Measurements from ENCODE around the gene GPC6. TPM values are rescaled to one million over a fixed set of nuclear protein-coding genes. Genes with fewer than 3 reads are reported as not detected.

Gene GPC6
- total RNA-seq, 2 donors from 2014 or later: not detected

DNA sequence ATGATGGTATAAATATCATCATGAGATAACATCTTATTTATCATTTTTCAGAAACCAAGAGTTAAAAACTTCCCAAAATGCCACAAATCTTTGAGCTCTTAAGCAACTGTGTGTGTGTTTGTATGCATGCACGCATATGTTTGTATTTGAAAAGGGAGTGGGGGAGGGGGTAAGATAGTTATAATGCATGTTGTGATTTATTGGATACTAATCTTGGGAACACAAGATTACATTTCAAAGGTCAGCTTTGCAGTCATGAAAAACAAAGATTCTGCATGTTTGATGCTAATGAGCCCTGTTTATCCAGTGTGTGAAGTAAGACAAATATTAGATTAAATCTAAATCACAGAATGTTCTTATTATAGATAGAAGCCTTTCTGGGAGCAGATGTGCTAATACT, 897.0 kb downstream of the GPC6 start:
- H3K4me3 Mint-ChIP-seq: no peak overlapping the region
- no peak for ATAC-seq (replicated peaks)
- peaks cover 14% of the 10 kb centered on the region for H3K27me3 Mint-ChIP-seq
- H3K27ac Mint-ChIP-seq: no peak overlapping the region
- H3K4me1 Mint-ChIP-seq: no peaks in the 10 kb centered on the region
- no peaks in the 10 kb centered on the region for H3K36me3 Mint-ChIP-seq (ENCODE audit: low read depth)
- no peaks in the 10 kb centered on the region for H3K9me3 Mint-ChIP-seq

DNA sequence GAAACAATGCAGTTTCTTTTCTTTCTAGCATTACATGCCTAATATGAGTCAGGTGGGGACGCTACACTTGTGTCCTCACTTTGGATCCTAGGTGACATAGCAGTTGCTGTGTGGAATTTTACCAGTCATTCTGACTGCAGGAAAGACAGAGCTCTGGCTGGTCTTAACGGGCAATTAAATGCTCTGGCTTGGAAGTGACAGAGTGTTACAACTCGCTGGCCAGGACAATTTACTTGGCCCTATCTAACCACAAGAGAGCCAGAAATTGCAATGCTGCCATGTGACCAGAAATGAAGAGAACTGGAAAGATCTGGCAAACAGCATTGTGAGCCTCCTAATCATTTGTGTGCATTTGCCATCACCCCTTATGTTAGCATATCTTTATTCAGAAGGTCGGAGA, 901.8 kb downstream of the GPC6 start:
- no peaks in the 10 kb centered on the region for H3K36me3 Mint-ChIP-seq (ENCODE audit: low read depth)
- no peaks in the 10 kb centered on the region for H3K9me3 Mint-ChIP-seq
- H3K4me1 Mint-ChIP-seq: no peaks in the 10 kb centered on the region
- peaks cover 3% of the 10 kb centered on the region for H3K27me3 Mint-ChIP-seq
- H3K4me3 Mint-ChIP-seq: no peak overlapping the region
- H3K27ac Mint-ChIP-seq: no peak overlapping the region
- no peak for ATAC-seq (replicated peaks)

DNA sequence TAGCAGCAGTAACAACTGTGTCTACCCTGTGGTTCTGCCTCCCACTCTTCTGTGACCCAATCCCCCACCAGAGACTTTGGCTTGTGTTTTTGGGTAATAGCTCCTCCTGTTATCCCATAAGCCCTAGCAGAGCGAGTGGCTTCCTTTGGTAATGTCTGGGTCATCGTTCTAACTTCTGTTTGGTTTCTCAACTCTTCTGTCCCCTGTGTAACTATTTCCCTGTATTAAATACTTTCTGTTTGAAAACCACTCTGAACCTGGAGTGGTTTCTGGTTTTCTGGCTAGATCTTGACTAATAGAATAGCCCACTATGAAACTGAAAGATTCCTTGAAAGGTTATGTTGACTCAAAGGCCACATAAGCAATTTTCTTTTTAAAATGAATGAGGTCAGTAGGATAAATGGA, 902.9 kb downstream of the GPC6 start:
- peak; percentile 62 for ATAC-seq (replicated peaks)
- no peaks in the 10 kb centered on the region for H3K36me3 Mint-ChIP-seq (ENCODE audit: low read depth)
- no peak overlapping the region for H3K4me3 Mint-ChIP-seq
- no peaks in the 10 kb centered on the region for H3K4me1 Mint-ChIP-seq
- peaks cover 3% of the 10 kb centered on the region for H3K27me3 Mint-ChIP-seq
- no peaks in the 10 kb centered on the region for H3K9me3 Mint-ChIP-seq
- H3K27ac Mint-ChIP-seq: no peak overlapping the region

DNA sequence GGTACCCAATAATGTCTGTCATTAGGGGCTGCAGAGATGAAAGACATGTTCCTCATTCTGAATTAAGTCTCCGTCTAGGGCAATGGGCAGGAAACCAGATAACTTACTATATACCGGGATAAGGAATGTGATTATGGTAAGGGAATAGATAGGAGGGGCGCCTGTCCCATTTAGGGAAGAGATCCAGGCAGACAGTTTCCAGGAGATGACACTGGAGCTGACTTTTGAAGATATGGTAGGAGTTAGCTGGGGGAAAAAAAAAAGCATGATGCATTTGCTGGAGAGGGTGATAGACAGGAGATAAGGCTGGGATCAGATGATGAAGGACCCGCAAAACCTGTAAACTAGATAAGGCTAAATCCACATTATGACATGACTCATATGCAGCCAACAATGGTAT, 912.2 kb downstream of the GPC6 start:
- Mint-ChIP-seq H3K36me3 (ENCODE audit: low read depth) (no peaks in the 10 kb centered on the region), H3K4me1 (no peaks in the 10 kb centered on the region), H3K4me3 (no peak overlapping the region), H3K27ac (no peak overlapping the region), H3K9me3 (no peaks in the 10 kb centered on the region), H3K27me3 (peaks cover 6% of the 10 kb centered on the region)
- no peak for ATAC-seq (replicated peaks)

DNA sequence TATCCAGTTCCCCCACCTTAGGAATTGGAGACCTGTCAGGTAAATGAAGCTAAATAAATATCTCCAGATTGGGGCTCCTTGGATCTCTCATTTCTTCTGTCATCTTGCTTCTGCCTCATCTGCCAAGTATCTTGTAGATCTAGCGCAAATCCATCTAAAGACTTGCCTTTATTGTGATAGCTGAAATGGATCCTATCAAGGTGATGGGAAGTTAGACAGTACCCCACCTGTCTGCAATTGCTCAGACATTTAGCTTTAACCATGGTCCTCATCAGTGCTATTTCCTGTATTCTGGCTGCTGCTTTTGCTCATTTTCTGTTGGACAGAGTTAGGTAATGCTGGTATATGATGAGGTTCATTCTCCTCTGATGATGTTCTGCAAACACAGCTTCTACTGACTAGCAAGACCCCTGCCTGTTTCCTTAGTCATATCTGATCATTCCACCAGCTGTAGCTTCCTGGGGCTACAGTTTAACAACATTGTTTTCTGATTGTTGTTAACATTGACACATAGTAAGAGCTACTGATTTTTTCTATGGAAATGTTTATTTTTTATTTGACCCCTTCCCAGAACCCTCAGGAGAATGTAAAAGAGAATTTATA, 912.9 kb downstream of the GPC6 start:
- Mint-ChIP-seq H3K9me3 (no peaks in the 10 kb centered on the region), H3K27ac (no peak overlapping the region), H3K4me3 (no peak overlapping the region), H3K4me1 (no peaks in the 10 kb centered on the region), H3K27me3 (peaks cover 6% of the 10 kb centered on the region), H3K36me3 (ENCODE audit: low read depth) (no peaks in the 10 kb centered on the region)
- no peak for ATAC-seq (replicated peaks)

DNA sequence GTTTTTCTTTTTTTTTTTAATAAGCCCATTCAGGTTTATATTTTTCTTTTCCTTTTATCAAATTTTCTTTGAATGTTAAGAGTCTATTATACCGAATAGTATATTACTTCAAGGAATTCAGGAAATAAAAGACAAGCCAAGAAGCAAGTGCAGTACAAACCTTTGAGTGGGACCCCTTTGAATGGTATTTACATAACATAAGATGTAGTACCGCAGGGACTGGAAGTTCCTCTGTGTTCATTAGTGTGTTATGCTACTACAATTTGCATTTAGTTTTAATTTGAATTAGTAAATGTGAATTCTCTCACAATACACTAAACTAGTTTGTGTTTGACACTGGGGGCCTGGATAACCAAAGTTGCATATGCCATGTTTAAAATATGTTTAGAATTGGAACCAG, 913.4 kb downstream of the GPC6 start:
- Mint-ChIP-seq H3K27ac (no peak overlapping the region), H3K9me3 (no peaks in the 10 kb centered on the region), H3K4me1 (no peaks in the 10 kb centered on the region), H3K4me3 (no peak overlapping the region), H3K27me3 (peaks cover 6% of the 10 kb centered on the region), H3K36me3 (ENCODE audit: low read depth) (no peaks in the 10 kb centered on the region)
- ATAC-seq (replicated peaks): no peak

DNA sequence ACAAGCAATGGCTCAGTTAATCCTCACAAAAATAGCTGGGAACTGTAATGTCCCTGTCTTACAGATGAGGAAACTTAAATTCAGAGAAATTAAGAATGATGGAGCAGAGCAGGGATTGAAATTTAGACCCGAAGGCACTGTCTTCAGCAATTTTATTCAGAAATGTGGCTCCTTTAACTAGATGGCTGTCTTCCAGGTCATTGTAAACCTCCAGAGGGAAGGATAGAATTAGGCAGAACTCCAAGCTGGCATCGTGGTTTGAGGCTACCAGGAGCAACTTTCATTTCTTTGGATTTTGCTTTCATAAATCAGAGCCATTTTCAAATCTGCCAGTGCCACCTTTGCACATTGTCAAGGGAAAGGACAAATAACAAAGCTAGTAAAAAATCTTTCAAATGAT, 913.9 kb downstream of the GPC6 start:
- H3K36me3 Mint-ChIP-seq (ENCODE audit: low read depth): no peaks in the 10 kb centered on the region
- no peak for ATAC-seq (replicated peaks)
- no peaks in the 10 kb centered on the region for H3K4me1 Mint-ChIP-seq
- no peaks in the 10 kb centered on the region for H3K9me3 Mint-ChIP-seq
- no peak overlapping the region for H3K27ac Mint-ChIP-seq
- peaks cover 6% of the 10 kb centered on the region for H3K27me3 Mint-ChIP-seq
- H3K4me3 Mint-ChIP-seq: no peak overlapping the region

DNA sequence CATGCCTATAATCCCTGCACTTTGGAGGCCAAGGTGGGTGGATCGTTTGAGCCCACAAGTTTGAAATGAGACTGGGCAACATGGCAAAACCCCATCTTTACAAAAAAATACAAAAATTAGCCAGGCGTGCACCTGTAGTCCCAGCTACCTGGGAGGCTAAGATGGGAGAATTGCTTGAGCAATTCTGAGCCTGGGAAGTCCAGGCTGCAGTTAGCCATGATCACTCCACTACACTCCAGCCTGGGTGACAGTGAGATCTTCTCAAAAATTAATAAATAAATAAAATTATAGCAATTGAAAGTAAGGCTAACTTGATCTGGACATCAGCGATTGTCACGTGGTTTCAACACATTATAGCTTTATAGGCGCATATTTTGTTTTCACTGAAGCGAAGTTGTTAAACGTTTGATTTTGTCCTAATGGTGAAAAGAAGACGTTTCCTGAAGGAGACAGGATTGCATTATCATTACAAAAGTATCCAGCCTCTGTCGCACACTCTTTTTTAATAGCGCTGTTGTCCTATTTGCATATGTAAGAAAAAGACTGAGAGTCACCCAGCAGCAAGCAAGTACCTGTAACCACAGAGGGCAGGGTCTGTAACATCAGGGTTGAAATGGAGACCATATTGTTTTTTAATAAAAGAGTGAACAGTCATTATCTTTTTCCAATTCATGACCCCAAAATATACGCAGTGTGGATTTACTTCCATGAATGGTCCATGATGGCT, 917.2 kb downstream of the GPC6 start:
- Mint-ChIP-seq H3K4me3 (no peak overlapping the region), H3K27me3 (peaks cover 10% of the 10 kb centered on the region), H3K27ac (no peak overlapping the region), H3K9me3 (no peaks in the 10 kb centered on the region), H3K4me1 (no peaks in the 10 kb centered on the region), H3K36me3 (ENCODE audit: low read depth) (no peaks in the 10 kb centered on the region)
- no peak for ATAC-seq (replicated peaks)

DNA sequence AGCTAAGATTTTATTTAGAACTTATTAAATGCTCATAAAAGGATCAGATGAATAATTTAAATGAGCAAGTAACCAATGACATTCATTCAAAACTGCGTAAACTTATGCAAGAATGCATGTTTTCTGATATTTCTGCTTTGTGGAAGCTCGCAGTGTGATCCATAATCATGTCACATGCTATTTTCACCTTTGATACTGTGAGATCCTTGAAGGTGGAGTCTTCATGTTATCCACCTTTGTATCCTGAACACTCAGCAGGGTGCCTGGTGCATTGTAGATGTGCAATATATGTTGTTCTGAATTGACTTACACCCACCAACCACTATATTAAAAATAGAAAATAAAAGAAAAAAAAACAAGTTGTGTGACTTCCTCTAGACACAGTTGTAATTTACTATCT, 919.4 kb downstream of the GPC6 start:
- Mint-ChIP-seq H3K9me3 (peaks cover 3% of the 10 kb centered on the region), H3K4me3 (no peak overlapping the region), H3K36me3 (ENCODE audit: low read depth) (no peaks in the 10 kb centered on the region), H3K27ac (no peak overlapping the region), H3K27me3 (peaks cover 25% of the 10 kb centered on the region), H3K4me1 (no peaks in the 10 kb centered on the region)
- ATAC-seq (replicated peaks): no peak

DNA sequence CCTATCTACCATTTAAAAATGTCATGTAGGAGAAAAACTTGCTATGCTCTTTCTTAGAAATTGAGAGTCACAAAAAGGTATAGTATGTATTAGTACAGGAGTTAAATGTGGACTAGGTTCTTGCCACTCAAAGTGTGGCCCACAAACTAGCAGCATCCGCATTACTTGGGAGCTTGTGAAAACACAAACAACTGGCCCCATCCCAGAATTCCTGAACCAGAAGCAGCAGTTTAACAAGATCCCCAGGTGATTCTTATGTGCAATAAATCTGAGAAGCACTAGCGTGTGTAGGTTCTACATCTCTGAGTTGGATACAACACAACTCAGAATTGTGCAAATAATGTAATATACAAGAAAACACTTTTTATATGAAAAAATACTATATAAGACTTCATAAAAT, 927.0 kb downstream of the GPC6 start:
- H3K4me3 Mint-ChIP-seq: no peak overlapping the region

DNA sequence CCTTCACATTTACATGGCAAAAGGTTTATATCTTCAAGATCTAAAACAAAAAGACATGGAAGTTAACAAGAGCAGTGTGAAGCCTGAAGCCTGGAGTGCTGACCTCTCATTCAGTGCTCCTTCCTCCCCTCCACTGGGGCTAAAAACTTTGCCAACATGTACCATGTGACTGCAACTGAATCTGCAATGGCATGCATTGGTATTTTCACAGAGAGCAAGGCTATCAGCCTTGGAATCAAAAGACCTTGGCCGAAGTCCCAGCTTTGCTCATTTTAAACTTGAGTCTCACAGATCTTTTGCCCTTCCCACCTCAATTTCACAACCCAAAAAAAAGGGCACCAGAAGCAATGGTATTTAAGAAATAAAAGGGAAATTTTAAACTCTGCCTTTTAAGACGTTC, 927.8 kb downstream of the GPC6 start:
- Mint-ChIP-seq H3K36me3 (ENCODE audit: low read depth) (no peaks in the 10 kb centered on the region), H3K4me3 (no peak overlapping the region), H3K9me3 (peaks cover 3% of the 10 kb centered on the region), H3K27me3 (peaks cover 20% of the 10 kb centered on the region), H3K4me1 (no peaks in the 10 kb centered on the region), H3K27ac (no peak overlapping the region)
- no peak for ATAC-seq (replicated peaks)

More for the DNA sequence above, 927.0 kb downstream of the GPC6 start:
- Mint-ChIP-seq H3K27ac (no peak overlapping the region), H3K4me1 (no peaks in the 10 kb centered on the region), H3K36me3 (ENCODE audit: low read depth) (no peaks in the 10 kb centered on the region), H3K9me3 (peaks cover 3% of the 10 kb centered on the region), H3K27me3 (peaks cover 26% of the 10 kb centered on the region)
- ATAC-seq (replicated peaks): no peak

DNA sequence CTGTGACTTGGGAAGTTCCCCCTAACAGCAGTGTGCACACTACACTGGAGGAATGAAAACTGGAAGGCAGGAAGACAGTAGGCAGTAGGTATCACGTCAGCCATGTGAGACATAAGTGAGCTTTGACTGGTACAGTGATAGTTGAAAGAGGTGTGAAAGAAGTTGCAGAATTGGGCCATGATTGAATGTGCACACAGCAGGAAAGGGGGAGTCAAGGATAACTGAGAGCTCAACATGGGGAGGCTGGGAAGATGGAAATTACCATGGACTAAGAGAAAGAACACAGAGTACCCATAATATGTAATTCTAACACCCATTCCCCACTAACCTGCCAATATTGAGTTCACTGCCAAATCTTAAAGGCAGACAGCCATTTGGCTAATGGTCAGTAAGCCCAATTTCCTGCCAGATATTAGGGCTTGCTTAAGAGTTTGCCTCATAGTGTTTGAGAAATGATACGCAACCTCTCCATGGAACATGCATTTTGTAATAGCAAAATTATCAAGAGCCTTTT, 931.2 kb downstream of the GPC6 start:
- Mint-ChIP-seq H3K4me3 (no peak overlapping the region), H3K27me3 (peaks cover 6% of the 10 kb centered on the region), H3K36me3 (ENCODE audit: low read depth) (no peaks in the 10 kb centered on the region), H3K9me3 (no peaks in the 10 kb centered on the region), H3K27ac (no peak overlapping the region), H3K4me1 (no peaks in the 10 kb centered on the region)
- no peak for ATAC-seq (replicated peaks)

DNA sequence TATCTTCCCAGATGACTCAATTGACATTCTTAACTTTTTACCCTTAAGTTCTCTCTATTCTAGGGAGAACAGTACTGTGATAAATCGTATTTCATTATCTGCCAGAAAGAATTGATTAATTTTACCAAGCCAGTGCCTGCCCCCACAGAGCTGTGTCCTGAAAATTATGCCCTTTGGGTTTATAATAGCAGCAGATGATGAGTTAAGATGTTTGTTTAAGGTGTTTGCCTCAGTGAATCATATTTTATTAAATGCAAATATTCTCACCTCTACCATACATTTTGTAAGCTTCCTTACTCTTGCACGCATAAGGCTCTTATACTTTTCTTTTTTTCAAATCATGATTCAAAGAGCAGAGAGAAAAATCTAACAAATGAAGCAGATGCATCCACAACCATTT, 934.3 kb downstream of the GPC6 start:
- H3K36me3 Mint-ChIP-seq (ENCODE audit: low read depth): no peaks in the 10 kb centered on the region
- no peak for ATAC-seq (replicated peaks)
- H3K4me1 Mint-ChIP-seq: no peaks in the 10 kb centered on the region
- H3K4me3 Mint-ChIP-seq: no peak overlapping the region
- H3K27me3 Mint-ChIP-seq: no peaks in the 10 kb centered on the region
- no peak overlapping the region for H3K27ac Mint-ChIP-seq
- no peaks in the 10 kb centered on the region for H3K9me3 Mint-ChIP-seq

DNA sequence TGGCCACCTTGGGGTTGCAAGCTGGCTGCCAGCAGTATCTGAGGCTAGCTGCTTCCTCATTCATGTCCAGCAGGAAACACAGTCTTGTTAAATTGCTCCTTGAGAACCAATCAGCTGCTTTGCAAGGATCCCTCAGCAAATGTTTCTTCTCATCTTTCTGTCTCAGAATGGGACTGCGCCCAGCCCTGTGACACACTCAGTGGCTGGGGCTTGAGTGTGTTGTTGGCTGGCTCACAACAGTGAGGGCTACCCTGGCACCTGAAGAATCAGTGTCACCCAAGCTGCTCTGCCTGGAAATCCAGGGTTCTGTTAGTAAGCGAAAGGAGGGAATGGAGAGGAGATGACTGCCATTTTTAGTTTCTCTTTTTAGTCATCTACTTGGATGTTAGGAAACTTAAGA, 935.7 kb downstream of the GPC6 start:
- ATAC-seq (replicated peaks): no peak
- Mint-ChIP-seq H3K27ac (no peak overlapping the region), H3K9me3 (no peaks in the 10 kb centered on the region), H3K27me3 (peaks cover 1% of the 10 kb centered on the region), H3K4me1 (no peaks in the 10 kb centered on the region), H3K4me3 (no peak overlapping the region), H3K36me3 (ENCODE audit: low read depth) (no peaks in the 10 kb centered on the region)

DNA sequence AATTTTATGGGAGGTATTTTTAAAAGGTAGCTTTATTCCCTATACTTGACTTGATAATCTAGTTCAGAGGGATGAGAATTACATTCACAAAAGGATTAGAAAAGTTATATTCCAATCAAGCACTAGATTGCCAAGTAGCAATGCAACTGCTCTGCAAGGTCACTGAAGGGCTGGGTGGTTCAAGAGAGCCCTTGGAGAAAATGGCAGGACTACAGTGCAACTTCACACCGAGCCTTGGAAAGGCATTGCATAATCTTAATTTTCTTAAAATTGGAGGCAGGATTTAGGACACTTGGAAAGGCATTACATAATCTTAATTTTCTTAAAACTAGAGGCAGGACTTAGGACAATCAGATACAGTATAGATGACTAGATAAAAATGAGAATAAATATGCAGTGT, 936.9 kb downstream of the GPC6 start:
- H3K4me1 Mint-ChIP-seq: no peaks in the 10 kb centered on the region
- H3K27me3 Mint-ChIP-seq: peaks cover 4% of the 10 kb centered on the region
- no peaks in the 10 kb centered on the region for H3K9me3 Mint-ChIP-seq
- H3K4me3 Mint-ChIP-seq: no peak overlapping the region
- ATAC-seq (replicated peaks): no peak
- H3K36me3 Mint-ChIP-seq (ENCODE audit: low read depth): no peaks in the 10 kb centered on the region
- no peak overlapping the region for H3K27ac Mint-ChIP-seq

Data from activated T-helper 17 cell treated with anti-CD3 and anti-CD28 coated beads, Interleukin-2, amount 50 U/mL, for 72 hours (primary cell).